Fibroblast of mammary gland (primary cell): ENCODE measurements around the gene LMNTD2.

ENCODE experiments used
- DNase-seq: peaks from one replicate; pipeline ENCODE4 v3.0.0-alpha.2; 2010; ENCODE audit warnings: low read depth
- H3K4me3 ChIP-seq: 2 replicates; pipeline ENCODE4 v1.5.1; 2011; ENCODE audit warnings: low read depth, mild to moderate bottlenecking, low read length, moderate library complexity; ENCODE audit not compliant: control insufficient read depth
- CTCF ChIP-seq: conservative IDR thresholded peaks from 2 replicates; pipeline ENCODE4 v1.5.1; 2011; ENCODE audit warnings: low read depth, low read length, inconsistent platforms; ENCODE audit not compliant: control insufficient read depth, insufficient read depth

The LMNTD2 gene

DNA sequence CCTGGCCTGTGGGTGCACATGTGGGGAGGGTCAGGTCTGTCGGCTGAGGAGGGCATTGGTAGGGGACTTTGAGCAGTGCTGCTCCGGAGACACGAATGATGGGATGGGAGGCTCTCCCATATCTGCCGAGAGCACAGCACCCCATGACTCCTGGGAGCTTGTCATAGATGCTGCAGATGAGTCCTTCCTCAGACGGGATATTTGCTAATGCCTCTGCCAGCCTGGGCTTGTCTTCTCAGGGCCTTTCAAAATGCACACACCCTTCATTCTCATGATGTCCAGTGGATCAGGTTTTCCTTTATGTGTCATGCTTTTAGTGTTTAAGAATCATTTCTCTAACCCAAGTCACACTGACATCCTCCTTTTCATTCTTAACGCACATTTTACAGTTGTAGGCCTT, 45.4 kb downstream of the LMNTD2 start:
- TF ChIP-seq CTCF: no peak
- DNase-seq: no peak
- H3K4me3 ChIP-seq: no peak overlapping the region

- DNase-seq: no peak
- H3K4me3 ChIP-seq: no peak overlapping the region
- no peak for TF ChIP-seq CTCF
Measured at GRCh38 chr11:514606-515005, 45.9 kb downstream of the LMNTD2 start.

- DNase-seq: no peak
- TF ChIP-seq CTCF: no peak
- H3K4me3 ChIP-seq: no peak overlapping the region
Measured at GRCh38 chr11:512761-513595, 47.6 kb downstream of the LMNTD2 start.

GRCh38 chr11:508956-509355, 51.6 kb downstream of the LMNTD2 start:
- no peak for DNase-seq
- H3K4me3 ChIP-seq: no peak overlapping the region
- no peak for TF ChIP-seq CTCF

- DNase-seq: no peak
- peak overlapping the region; percentile 39 for H3K4me3 ChIP-seq
- TF ChIP-seq CTCF: no peak
Measured at GRCh38 chr11:507727-508515, 52.6 kb downstream of the LMNTD2 start.

- no peak for TF ChIP-seq CTCF
- peak; percentile 91 for DNase-seq
- H3K4me3 ChIP-seq: peak within 1 kb of the TSS; percentile 87
Measured at GRCh38 chr11:506995-507726, 53.4 kb downstream of the LMNTD2 start, which contains the start of gene RNH1. TSS of gene RNH1 (minus strand) at chr11:507242. CDS start at chr11:502162, 5,080 bp downstream.
